ENCODE results near the gene ZBTB47.
A peak's percentile ranks its signal among the peaks of the same experiment; 100 is the strongest.

Gene ZBTB47

DNA sequence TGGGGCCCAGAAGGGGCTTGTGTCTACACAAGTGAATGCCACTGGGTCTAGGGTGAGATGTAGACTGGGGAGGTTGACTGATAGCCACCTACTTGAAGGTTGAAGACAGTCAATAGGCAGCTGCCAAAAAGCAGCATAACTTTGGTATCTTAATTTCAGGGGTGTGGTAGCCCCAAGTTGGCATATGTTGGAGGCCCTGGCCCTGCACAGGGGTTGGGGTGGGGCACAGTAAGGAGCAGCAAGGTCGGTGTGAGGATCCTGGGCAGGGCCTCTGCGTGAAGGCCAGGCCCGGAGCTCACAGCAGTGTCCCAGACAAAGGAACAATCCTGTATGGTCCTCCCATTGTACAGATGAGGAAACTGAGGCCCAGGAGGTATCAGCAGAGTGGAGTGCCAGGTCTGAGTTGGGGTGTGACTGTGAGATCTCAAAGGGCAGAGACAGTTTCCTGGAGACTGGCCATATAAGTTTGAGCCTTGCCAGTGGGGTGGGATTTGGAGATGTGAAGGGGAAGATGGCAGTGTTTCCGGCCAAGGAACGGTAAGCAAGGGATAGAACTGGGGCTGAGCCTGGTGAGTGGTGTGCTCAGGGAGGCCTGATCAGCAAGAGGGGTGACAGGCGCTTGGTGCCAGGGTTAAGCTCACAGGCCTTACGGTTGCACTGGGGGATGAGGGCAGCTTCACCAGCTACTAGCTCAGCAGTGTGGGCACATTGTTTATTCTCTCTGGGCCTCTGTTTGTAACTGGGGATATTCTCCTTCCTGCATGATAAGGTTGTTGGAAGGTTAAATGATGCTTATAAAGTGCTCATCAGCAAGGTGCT, 33.5 kb downstream of the ZBTB47 start:
- DNase-seq, result peak; percentile 10

DNA sequence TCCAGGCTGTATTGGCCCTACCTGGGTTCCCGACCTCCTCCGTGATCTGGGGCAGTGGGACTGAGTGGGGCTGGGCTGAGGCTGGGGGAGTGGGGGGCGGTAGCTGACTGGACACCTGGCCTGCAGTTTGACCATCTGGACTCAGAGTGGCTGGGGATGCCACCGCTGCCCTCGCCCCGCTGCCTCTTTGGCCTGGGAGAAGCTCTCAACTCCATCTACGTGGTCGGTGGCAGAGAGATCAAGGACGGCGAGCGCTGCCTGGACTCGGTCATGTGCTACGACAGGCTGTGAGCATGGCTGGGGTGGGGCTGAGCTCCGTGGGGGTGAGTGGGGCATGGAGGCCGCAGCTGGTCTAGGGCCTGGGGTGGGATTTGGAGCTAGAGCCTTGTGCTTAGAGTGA, 34.5 kb downstream of the ZBTB47 start:
- peak; percentile 23 for DNase-seq

DNA sequence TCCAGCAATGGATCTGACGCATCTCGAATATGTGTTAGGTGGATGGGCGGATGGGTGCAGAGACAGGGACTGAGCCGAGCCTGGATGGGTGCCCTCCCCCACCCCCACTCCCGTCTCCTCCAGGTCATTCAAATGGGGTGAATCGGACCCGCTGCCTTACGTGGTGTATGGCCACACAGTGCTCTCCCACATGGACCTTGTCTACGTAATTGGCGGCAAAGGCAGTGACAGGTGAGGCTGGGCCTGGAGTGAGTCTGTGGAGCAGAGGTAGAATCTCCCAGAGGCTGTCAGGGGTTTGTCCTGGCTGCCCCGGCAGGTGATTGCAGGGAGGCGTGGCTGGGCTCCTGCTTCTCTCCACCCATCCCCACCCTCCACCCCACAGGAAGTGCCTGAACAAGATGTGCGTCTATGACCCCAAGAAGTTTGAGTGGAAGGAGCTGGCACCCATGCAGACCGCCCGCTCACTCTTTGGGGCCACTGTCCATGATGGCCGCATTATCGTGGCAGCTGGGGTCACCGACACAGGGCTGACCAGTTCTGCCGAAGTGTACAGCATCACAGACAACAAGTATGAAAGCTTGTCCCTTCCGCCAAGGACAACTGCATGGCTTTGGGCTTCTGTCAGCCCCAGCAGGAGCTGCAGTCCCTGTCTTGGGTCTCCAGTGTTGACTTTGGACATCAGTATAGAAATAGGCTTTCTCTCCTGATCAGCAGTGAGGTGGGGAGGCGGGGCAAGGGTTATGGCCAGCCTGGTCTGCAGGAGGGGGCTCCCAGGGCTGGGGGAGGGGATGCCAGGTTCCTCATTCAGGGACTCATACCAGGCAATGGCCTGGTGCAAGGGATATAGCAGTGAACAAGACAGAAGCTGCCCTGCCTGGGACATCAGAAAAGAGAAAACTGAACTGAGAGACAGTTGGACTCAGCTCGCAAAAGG, 35.3 kb downstream of the ZBTB47 start:
- peak; percentile 10 for DNase-seq

DNA sequence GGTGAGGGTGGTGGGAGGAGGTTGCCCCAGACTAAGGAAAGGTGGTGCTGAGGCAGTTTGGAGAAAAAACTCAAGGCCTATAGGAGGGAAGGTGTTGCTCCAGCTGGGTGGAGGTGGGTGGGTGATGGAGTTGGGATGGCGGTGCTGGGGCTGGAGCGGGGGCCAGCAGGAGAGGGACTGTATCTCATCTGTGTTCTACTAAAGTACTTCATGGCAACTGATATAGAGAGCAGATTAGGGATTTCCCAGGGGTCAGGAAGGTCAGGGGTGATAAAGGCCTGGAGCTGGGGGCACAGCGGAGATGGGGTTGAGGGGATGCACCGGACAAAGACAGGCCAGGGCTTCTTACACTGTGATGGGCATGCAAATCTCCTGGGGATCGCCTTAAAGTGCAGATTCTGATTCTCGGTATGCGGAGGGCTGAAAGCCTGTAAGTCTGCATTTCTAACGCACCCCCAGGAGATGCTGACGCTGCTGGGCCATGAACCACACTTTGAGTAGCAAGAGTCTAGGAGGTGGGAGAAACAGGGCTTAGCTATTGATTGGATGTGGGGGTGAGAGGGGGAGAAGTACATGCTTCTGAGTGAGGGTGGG, 36.0 kb downstream of the ZBTB47 start:
- peak; percentile 10 for DNase-seq

DNA sequence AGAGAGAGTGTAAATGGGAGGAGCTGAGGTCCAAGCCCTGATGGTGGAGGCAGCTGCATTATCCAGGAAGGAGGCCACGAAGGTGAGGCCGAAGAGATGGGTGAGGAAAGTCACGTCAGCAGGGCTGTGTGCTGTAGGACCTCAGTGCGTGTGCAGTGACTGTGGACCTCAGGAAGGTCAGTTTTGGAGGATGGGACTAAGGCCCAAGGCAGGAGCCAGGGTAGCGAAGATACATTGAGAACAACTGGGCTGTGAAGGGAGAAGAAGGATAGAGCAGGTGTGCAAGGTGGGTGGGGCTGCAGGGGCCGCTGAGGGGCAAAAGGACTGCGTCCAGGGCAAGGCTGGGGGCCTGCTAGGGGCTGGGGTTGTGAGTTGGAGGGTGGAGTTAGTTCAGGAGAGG, 36.7 kb downstream of the ZBTB47 start:
- no peak for DNase-seq

DNA sequence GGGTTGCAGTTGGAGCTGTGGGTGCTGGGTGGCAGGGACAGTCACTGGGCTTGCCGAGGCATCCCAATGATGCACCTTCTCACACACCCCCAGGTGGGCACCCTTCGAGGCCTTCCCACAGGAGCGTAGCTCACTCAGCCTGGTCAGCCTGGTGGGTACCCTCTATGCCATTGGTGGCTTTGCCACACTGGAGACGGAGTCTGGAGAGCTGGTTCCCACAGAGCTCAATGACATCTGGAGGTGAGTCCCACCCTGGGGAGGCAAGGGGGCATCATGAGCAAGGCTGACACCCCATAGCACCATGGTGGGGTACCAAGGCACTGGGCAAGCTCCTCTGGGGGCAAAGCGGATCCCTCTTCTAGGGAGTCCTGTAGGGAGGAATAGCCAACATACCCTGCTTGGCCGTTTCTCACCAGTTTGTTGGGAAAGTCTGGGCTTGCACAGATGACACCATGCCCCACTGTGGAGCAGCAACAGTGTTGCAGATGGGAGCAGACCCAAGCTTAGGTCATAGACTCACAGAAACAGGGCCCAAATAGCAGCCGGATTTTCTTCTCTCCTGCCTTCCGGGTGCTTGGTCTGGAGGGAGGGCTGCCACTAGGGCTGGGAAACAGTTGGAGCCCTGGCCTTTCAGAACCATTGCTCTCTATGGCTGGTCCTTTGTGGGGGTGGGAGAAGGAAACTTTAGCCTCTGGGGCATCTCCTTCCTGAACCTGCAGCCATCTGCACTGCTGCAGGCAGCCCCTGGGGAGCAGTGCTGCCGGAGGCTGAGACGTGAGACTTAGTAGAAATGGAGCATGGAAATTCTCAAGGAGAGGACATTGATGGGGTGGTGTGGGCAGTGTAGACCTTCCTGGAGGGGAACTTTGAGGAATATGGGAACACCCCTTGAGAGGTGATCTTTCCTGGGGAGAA, 37.5 kb downstream of the ZBTB47 start:
- no peak for DNase-seq

DNA sequence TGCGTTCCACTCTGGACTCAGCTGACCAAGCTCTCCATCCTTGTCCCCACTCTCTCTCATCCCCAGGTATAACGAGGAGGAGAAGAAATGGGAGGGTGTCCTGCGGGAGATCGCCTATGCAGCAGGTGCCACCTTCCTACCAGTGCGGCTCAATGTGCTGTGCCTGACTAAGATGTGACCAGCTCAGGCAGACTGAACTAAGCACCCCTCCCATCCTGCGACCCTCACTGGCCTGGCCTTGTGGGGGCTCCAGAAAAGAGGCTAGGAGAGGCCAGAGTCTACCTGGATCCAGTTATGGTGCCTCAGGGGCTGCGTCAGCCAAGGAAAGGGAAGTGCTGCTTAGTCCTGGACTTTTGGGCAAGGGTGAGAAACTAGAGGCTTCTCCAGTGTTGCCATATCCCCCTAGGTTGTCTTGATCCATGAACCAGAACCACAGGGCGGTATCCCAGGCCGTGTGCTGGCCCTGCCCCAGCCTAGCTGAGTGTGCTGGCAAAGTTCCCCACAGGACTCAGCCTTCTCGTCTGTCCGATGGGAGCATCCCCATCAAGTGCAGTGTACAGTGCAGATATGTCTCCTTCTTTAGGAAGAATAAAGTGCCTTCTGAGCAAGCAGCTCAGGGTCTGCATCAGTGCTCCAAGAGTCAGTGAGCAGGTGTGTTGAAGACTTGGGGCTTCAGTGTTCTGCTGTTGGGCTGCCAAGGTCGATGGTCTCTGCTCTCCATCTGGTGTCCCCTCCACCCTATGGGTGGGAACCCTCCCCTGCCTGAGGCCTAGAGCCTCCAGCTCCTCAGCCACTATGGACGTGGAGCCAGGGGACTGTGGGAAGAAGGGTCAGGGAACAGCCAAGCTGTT, 38.5 kb downstream of the ZBTB47 start:
- no peak for DNase-seq

DNA sequence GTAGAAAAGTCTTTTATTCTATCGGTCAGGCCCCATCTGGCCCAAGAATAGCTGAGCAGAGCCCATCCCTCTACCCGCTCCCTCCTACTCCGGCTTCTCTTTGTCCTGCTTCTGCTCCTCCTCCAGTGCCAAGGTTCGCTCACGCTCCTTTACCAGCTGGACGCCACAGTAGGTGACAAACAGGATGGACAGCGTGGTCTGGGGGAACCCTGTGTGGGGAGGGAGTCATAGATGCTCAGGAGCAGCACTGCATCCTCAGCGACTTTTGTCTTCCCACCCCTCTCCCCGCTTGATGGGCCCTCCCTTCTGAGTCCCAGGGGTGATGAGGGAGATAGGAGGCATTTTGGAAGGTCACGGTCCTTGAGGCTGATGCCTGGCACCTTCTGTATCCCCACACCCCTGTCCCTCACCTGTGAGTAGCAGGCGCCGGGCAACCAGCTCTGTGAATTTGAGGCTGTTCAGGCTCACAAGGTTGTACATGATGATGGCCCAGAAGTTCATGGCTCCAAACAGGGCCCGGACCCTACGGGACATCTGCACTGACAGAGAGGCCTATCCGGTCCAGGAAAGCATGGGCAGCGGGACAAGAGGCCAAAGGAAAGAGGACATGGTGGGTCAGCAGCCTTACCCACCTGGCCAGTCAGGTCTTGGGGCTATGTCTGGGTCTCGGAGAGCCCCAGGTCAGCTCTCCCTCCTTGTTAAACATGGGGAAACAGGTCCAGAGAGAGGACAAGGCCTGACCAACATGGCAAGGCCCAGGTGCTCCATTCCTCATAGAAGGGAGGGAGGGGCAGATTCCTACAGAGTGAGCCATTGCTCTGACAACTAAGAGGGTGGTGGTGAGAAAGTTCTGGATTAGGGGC, 39.4 kb downstream of the ZBTB47 start:
- DNase-seq, result no peak

DNA sequence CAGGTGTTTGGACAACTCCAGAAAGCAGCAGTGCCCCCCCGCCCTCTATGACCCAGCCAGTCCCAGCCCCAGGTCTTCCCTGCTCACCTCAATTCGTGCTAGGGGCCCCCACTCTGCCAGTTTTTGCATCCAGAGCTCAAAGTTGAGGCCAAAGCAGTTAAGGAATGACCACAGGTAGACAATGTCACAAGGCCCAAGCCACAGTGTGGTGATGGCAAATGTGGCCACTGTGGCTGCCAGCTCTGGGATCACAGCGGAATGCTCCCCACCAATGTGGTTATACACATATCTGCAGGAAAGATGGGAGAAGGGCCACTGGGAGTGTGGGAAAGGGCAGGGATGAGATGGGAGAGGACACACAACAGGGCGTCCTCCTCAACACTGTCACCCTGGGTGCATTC, 40.0 kb downstream of the ZBTB47 start:
- DNase-seq, result no peak

DNA sequence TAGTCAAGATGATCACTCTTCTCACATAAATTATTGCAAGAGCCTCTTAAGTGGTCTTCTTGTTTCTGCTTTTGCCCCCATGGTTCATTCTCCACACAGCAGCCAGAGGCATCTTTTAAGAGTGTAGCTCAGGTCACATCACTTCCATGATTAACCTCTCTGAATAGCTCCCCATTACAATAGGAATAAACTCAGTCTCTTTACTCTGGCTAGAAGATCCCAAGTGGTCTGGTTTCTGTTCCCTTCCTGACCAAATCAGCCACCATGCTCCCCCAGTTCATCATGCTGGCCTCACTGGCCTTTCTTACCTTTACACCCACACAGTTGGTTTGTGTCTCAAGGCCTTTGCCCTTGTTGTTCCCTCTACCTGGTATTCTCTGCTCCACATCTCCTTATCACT, 40.9 kb downstream of the ZBTB47 start:
- no peak for DNase-seq

DNA sequence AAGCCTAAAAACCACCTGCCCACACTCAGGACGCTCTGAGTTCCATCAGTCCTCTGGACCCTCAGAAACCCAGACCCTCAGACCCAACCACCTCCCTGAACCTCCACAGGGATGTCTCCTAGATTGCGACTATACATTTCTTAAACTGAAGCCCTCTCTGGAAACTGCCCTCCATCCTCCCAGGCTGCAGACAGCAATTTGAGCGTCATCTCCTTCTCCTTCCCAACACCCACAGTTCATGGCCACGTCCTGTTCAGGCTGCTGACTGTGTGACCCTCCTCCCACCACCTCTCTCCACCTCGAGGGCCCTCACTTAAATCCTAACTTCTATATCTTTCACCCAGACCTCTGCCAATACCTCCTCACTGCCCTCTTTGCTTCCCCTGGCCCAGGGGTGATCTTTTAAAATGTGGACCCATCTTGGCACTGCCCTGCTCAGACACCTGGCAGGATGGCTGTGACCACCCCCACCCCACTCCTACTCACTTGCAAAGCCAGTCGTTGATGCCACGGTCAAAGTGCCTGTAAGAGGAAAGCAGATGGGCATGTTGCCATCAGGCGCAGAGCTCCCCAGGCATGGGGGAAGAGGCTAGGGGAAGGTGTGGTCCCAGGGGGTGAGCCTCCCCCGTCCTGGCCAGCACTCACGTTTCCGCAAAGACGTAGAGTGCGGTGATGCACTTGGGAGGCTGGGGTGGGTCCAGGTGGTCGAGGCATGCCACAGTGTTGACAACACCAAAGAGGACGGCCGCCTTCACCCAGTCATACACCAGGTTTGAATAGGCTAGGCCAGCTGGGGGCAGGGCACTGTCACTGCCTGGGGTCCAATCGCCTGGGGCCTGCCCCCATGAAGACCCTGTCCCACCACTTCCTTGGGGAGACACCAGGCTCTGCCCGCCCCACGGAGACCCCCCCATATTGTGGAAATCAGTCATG, 43.1 kb downstream of the ZBTB47 start:
- DNase-seq, result no peak

DNA sequence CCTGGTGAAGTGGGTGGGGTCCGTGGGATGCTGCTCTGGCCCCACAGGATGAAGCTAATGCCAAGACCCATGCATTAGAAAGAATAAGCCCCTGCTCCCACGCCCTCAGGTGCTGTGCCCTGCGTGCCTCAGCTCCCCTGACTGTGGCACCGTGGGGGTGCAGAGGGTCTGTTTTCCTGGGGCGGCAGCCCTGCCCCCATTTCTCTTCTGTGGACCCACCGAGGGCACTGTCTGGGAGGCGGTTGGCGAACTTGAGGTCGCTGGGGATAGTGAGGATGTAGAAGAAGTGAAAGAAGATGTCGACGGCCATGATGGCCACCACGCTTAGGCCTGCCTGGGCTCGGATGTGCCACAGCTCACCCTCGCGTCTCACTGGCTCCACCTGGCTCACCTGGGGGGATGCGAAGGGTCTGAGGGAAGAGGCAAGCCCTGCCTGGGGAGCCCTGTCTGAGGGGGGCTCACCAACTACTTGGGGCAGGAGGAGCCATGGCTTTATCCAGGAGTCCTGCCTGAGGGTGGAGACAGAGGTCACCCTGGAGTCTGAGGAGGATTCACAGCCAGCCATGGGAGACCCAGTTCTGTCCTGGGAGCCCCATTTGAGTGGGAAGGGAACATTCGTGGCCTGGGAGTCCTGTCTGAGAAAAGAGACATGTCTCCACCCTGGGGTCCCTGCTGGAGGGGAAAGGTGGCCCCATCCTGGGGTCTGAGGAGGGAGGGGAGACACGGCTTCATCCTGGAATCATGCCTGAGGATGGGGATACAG, 44.0 kb downstream of the ZBTB47 start:
- no peak for DNase-seq

DNA sequence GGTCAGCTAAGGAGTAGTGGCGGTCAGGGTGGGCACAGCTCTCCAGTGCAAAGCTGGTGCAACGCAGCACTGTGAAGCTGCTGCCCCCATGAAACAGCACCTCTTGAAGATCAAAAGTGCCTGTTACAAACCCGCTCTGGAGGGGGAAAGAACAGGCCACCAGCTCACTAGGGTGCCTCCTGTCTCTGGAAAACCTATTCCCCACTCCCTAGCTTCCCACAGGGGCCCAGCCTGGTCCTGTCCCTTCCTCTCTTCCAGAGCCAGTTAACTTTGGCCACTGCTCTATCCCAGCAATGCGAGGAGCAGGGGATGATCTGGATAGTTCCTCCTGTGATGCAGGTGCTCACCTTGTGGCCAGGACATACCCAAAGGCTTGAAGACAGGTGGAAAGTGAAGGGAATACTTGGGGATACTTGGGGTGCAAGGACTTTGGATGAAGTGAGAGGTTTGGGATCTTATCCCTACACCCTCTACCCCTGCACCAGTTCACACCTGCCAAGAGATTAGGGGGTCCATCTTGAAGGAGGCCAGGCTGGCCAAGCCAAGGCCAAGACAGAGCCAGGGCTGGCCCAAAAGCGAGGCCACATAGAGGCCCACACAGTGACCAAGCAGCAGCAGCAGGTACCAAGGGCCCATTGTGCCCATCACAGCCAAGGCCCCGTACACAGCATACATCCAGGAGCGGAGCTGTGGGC, 44.9 kb downstream of the ZBTB47 start:
- DNase-seq, result no peak

DNA sequence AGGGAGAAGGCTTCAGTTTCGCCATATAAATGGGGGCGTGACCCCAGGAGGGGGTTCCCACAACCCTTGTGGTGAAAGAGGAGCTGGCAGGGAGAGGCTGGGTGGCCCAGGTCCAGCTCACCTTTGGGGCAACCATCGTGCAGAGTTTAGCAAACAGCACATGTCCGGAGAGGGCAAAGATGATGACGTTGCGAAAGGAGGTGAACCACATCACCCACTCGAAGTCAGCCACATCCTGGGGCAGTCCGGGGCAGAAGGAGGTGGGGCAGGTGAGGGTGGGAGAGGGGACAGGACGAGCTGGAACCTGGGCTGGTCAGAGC, 45.4 kb downstream of the ZBTB47 start:
- no peak for DNase-seq

DNA sequence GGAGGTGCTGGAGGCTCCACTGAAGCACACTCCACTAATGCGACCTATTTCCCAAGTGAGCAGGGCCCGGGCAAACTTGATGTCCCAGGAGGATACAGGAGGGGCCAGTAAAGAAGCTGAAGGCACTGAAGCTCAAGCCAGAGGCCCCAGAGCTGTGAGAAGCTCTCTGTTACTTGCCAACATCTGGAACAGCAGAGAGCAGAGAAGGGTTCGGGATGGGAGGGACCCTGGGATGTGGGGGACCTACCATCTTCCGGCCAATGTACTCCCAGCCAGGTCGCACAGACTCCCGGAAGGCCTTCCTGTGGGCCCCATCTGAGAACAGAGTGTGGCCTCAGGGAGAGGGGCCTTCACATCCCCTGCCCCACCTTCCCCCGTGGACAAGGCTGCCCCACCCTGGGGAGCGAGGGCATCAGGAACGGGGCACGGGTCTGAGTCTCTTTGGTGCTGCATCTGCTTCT, 46.0 kb downstream of the ZBTB47 start:
- DNase-seq, result no peak

DNA sequence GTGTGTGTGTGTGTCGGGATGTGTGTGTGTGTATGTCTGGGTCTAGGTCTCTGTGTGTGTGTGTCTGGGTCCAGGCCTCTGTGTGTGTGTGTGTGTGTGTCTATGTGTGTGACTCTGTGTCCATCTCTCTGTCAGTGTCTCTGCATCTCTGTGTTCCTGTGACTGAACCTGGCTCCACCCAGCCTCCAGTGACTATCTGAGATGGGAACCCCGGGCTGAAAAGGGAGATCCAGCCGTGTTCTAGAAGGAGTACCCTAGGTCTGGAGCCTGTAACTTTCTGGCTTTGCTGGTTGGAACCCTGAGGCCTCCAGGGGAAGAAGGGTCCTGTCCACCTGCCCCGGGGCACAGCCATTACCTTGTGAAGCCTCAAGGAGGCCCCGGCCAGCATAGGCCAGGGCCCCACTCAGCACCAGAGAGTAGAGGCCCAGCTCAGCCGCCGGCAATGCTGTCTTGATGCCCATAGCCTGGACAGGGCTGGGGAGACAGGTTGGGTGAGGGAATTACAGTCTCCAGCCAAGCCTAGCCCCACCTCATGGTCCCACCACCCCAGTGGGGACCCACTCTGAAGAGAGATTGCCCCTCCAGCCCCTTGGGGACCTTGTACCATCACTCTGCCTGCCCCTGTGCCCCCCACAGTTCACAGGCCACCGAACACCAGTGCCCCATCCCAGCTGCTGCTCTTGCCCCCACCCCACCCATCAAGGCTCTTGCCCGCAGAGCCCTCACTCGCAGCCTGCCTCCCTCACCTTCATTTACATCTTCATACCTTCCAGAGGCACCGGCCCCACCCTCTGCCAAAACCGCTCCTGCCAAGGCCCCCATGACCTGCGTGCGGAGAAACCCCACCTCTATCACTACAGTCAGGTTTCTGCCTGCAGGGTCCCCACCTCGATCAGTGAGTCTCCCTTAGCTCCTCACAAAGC, 47.1 kb downstream of the ZBTB47 start:
- no peak for DNase-seq
